OCI-LY1 (cell line): ENCODE measurements around the gene NMT1.

Source experiments
- H2AFZ ChIP-seq: fragments of 200-600 bp; sonication (generic), shearing (Covaris generic); 2 replicates; pipeline ENCODE4 v1.6.0; 2014; ENCODE audit warnings: antibody characterized with exemption, mild to moderate bottlenecking, low read length
- H3F3A ChIP-seq: fragments of 200-600 bp; sonication (generic), shearing (Covaris generic); 2 replicates; pipeline ENCODE4 v1.6.0; 2014; ENCODE audit warnings: mild to moderate bottlenecking, antibody characterized with exemption, low read length, moderate library complexity; ENCODE audit not compliant: insufficient read depth
- H3K27ac ChIP-seq: fragments of 200-600 bp; sonication (generic); 2 replicates; pipeline ENCODE4 v1.5.1; 2014; ENCODE audit warnings: low read length, mixed run types, mild to moderate bottlenecking, low read depth; ENCODE audit not compliant: poor library complexity, severe bottlenecking
- H3K27me3 ChIP-seq: fragments of 200-600 bp; sonication (generic); 2 replicates; pipeline ENCODE4 v1.6.0; 2014; ENCODE audit warnings: antibody characterized with exemption, mild to moderate bottlenecking, low read length, moderate library complexity; ENCODE audit not compliant: insufficient read depth
- H3K36me3 ChIP-seq: fragments of 200-600 bp; sonication (generic); 2 replicates; pipeline ENCODE4 v1.6.1; 2014; ENCODE audit warnings: mild to moderate bottlenecking, antibody characterized with exemption, low read length, moderate library complexity, mixed read lengths; ENCODE audit not compliant: insufficient read depth
- H3K4me1 ChIP-seq: fragments of 200-600 bp; sonication (generic); 2 replicates; pipeline ENCODE4 v1.5.1; 2014; ENCODE audit warnings: mild to moderate bottlenecking, low read length, moderate library complexity; ENCODE audit not compliant: insufficient read depth, severe bottlenecking
- H3K4me2 ChIP-seq: fragments of 200-600 bp; sonication (generic), shearing (Covaris generic); 2 replicates; pipeline ENCODE4 v1.6.1; 2014; ENCODE audit warnings: low read length
- H3K4me3 ChIP-seq: fragments of 200-600 bp; sonication (generic); 2 replicates; pipeline ENCODE4 v1.5.1; 2014; ENCODE audit warnings: low read length, low read depth, mild to moderate bottlenecking, mixed read lengths; ENCODE audit not compliant: poor library complexity, severe bottlenecking
- H3K79me2 ChIP-seq: fragments of 200-600 bp; shearing (Covaris generic); 2 replicates; pipeline ENCODE4 v1.6.1; 2016; ENCODE audit warnings: mixed run types, low read length, mixed read lengths; ENCODE audit not compliant: insufficient read depth
- H3K9ac ChIP-seq: fragments of 200-600 bp; sonication (generic), shearing (Covaris generic); 2 replicates; pipeline ENCODE4 v1.6.1; 2014; ENCODE audit warnings: mild to moderate bottlenecking, low read length, mixed read lengths
- H3K9me2 ChIP-seq: fragments of 200-600 bp; sonication (generic), shearing (Covaris generic); 2 replicates; pipeline ENCODE4 v1.6.1; 2014; ENCODE audit warnings: low read depth, mild to moderate bottlenecking, low read length, mixed read lengths
- H3K9me3 ChIP-seq: fragments of 200-600 bp; shearing (Covaris generic); 2 replicates; pipeline ENCODE4 v1.6.1; 2014; ENCODE audit warnings: low read length, mixed read lengths
- H4K20me1 ChIP-seq: fragments of 200-600 bp; sonication (generic), shearing (Covaris generic); 2 replicates; pipeline ENCODE4 v1.6.0; 2016; ENCODE audit warnings: mild to moderate bottlenecking, low read length; ENCODE audit not compliant: insufficient read depth
- EZH2 ChIP-seq: fragments of 200-600 bp; sonication (generic), shearing (Covaris generic); IDR thresholded peaks from 2 replicates; pipeline ENCODE4 v1.8.0; 2017; ENCODE audit warnings: borderline replicate concordance, mixed run types, mild to moderate bottlenecking, antibody characterized with exemption, low read length, moderate library complexity, mixed read lengths
- TF ChIP-seq, protein P1 (sequence below): fragments of 200-600 bp; sonication (generic), shearing (Covaris generic); IDR thresholded peaks from 2 replicates; pipeline ENCODE4 v1.5.1; 2017; ENCODE audit warnings: mild to moderate bottlenecking, antibody characterized with exemption, low read length, moderate library complexity, mixed read lengths

The NMT1 gene

DNA sequence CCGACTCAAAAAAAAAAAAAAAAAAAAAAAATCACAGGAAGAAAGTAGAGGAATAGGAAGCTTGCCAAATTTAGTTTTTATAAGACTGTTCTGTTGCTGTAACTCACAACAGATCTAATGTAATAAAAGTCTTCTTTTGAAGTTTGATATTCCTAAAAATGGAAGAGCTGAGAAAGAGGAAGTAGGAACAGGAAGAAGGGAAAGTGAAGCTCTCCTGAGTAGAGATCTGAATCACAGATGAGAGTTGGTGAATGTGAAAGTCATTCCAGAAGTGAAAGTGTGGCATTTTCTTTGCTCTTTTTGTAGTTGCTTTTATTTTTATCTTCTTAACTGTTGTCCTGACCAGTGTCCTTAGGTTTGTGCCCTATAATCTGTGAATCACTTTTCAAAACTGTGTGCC is 2.1 kb downstream of the NMT1 start:
- Histone ChIP-seq H3K27me3 (no peaks in the 10 kb centered on the region), H3K4me3 (peak overlapping the region; percentile 95), H3K9me2 (no peaks in the 10 kb centered on the region), H3F3A (no peaks in the 10 kb centered on the region), H3K4me1 (peaks cover 32% of the 10 kb centered on the region), H3K27ac (peak overlapping the region; percentile 44), H3K79me2 (peaks cover 70% of the 10 kb centered on the region), H4K20me1 (no peaks in the 10 kb centered on the region), H2AFZ (no peak overlapping the region), H3K9me3 (no peaks in the 10 kb centered on the region), H3K9ac (no peak overlapping the region), H3K4me2 (peak overlapping the region; percentile 86), H3K36me3 (peaks cover 23% of the 10 kb centered on the region)
- TF ChIP-seq EZH2: no peak
- TF ChIP-seq, protein P1, sequence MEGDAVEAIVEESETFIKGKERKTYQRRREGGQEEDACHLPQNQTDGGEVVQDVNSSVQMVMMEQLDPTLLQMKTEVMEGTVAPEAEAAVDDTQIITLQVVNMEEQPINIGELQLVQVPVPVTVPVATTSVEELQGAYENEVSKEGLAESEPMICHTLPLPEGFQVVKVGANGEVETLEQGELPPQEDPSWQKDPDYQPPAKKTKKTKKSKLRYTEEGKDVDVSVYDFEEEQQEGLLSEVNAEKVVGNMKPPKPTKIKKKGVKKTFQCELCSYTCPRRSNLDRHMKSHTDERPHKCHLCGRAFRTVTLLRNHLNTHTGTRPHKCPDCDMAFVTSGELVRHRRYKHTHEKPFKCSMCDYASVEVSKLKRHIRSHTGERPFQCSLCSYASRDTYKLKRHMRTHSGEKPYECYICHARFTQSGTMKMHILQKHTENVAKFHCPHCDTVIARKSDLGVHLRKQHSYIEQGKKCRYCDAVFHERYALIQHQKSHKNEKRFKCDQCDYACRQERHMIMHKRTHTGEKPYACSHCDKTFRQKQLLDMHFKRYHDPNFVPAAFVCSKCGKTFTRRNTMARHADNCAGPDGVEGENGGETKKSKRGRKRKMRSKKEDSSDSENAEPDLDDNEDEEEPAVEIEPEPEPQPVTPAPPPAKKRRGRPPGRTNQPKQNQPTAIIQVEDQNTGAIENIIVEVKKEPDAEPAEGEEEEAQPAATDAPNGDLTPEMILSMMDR: no peak

- Histone ChIP-seq H3K9me2 (no peaks in the 10 kb centered on the region), H3K4me2 (no peak overlapping the region), H3K9me3 (no peaks in the 10 kb centered on the region), H3K4me3 (no peak overlapping the region), H3K9ac (no peak overlapping the region), H4K20me1 (no peaks in the 10 kb centered on the region), H3K36me3 (peaks cover 51% of the 10 kb centered on the region), H3K27me3 (no peaks in the 10 kb centered on the region), H3K4me1 (peaks cover 11% of the 10 kb centered on the region), H3K79me2 (peaks cover 74% of the 10 kb centered on the region), H3K27ac (no peak overlapping the region), H3F3A (no peaks in the 10 kb centered on the region), H2AFZ (no peak overlapping the region)
- TF ChIP-seq, protein P1: no peak
- no peak for TF ChIP-seq EZH2
These were observed 6.5 kb downstream of the NMT1 start for GRCh38 chr17:45067637-45068036.

GRCh38 chr17:45070001-45070400 is 8.9 kb downstream of the NMT1 start:
- peaks cover 67% of the 10 kb centered on the region for H3K36me3 ChIP-seq

More at GRCh38 chr17:45070001-45070400, 8.9 kb downstream of the NMT1 start:
- H3K9me3 ChIP-seq: no peaks in the 10 kb centered on the region
- H4K20me1 ChIP-seq: no peaks in the 10 kb centered on the region
- TF ChIP-seq EZH2: no peak
- TF ChIP-seq, protein P1: no peak
- H3F3A ChIP-seq: no peaks in the 10 kb centered on the region
- no peaks in the 10 kb centered on the region for H3K9me2 ChIP-seq
- no peak overlapping the region for H3K27ac ChIP-seq
- H3K27me3 ChIP-seq: no peaks in the 10 kb centered on the region
- H2AFZ ChIP-seq: no peak overlapping the region
- H3K79me2 ChIP-seq: peaks cover 72% of the 10 kb centered on the region
- H3K4me3 ChIP-seq: no peak overlapping the region
- H3K4me2 ChIP-seq: no peak overlapping the region
- no peaks in the 10 kb centered on the region for H3K4me1 ChIP-seq
- no peak overlapping the region for H3K9ac ChIP-seq
